Activated CD8-positive, alpha-beta memory T cell treated with anti-CD3 and anti-CD28 coated beads, Interleukin-2, amount 10 ng/mL, durations not matched to agents 7 days and 5 days (primary cell): ENCODE data around the gene GPSM3. TPM values are rescaled to one million over a fixed set of nuclear protein-coding genes. Genes with fewer than 3 reads are reported as not detected.
A peak's percentile ranks its signal among the peaks of the same experiment; 100 is the strongest.

Experiments used
- ATAC-seq: fragments of 150-1000 bp; cut with Tn5 transposase; one replicate; pipeline ENCODE4 v1.10.0; 2021; ENCODE audit warnings: moderate library complexity
- CTCF ChIA-PET: fragments of 350-600 bp; sonication (Branson Sonifier 250); formaldehyde crosslinking; loops from one replicate; lab custom pipeline; 2021; ENCODE audit warnings: antibody characterized with exemption; lab: Charles Lee
- DNase-seq: peaks from one replicate; pipeline ENCODE4 v3.0.0-alpha.2; 2020
- H3K27ac Mint-ChIP-seq: one replicate; pipeline ENCODE4 v1.8.0; 2021; ENCODE audit warnings: mild to moderate bottlenecking, mixed read lengths
- H3K27me3 Mint-ChIP-seq: one replicate; pipeline ENCODE4 v1.8.0; 2021; ENCODE audit warnings: mixed read lengths
- H3K36me3 Mint-ChIP-seq: one replicate; pipeline ENCODE4 v1.8.0; 2021; ENCODE audit warnings: mild to moderate bottlenecking, mixed read lengths
- H3K4me1 Mint-ChIP-seq: one replicate; pipeline ENCODE4 v1.8.0; 2021; ENCODE audit warnings: mixed read lengths
- H3K4me3 Mint-ChIP-seq: one replicate; pipeline ENCODE4 v1.8.0; 2021; ENCODE audit warnings: mild to moderate bottlenecking, moderate library complexity, mixed read lengths
- H3K9me3 Mint-ChIP-seq: one replicate; pipeline ENCODE4 v1.8.0; 2022; ENCODE audit warnings: low read depth, mixed read lengths
- total RNA-seq, 2 experiments: library from RNA; stranded (reverse); gene quantifications; one replicate each; pipeline ENCODE4 v1.2.3, GENCODE V29; 2021

The GPSM3 gene
- total RNA-seq, 2 experiments from 2014 or later: 171 to 196 TPM

GRCh38 chr6:32181148-32181702, 11.2 kb downstream of the GPSM3 start:
- no peak overlapping the region for H3K4me3 Mint-ChIP-seq
- peaks cover 41% of the 10 kb centered on the region for H3K4me1 Mint-ChIP-seq
- no peak for ATAC-seq
- no peaks in the 10 kb centered on the region for H3K27me3 Mint-ChIP-seq
- peaks cover 20% of the 10 kb centered on the region for H3K36me3 Mint-ChIP-seq
- H3K27ac Mint-ChIP-seq: no peak overlapping the region
- H3K9me3 Mint-ChIP-seq: no peaks in the 10 kb centered on the region
- DNase-seq: no peak
- CTCF ChIA-PET: interaction anchor here (1.1 kb wide), 1 partner anchor 14 kb away, joined by 5 read pairs; no protein-coding TSS in a partner anchor

GRCh38 chr6:32179766-32180405, 12.6 kb downstream of the GPSM3 start:
- Mint-ChIP-seq H3K4me3 (no peak overlapping the region), H3K9me3 (no peaks in the 10 kb centered on the region), H3K27me3 (no peaks in the 10 kb centered on the region), H3K27ac (peak overlapping the region; percentile 4), H3K36me3 (peaks cover 14% of the 10 kb centered on the region), H3K4me1 (peaks cover 39% of the 10 kb centered on the region)
- ATAC-seq (no peak), DNase-seq (no peak)
- CTCF ChIA-PET: interaction anchor here (0.8 to 4.6 kb wide), 6 partner anchors 9 to 659 kb away, joined by 3 to 31 read pairs (median 4); partner anchors contain the start of genes GPSM3, PBX2 and TAP2

- Mint-ChIP-seq H3K27me3 (no peaks in the 10 kb centered on the region), H3K9me3 (no peaks in the 10 kb centered on the region)
Observed at GRCh38 chr6:32178547-32179440, 13.6 kb downstream of the GPSM3 start.

GRCh38 chr6:32177788-32178546, 14.5 kb downstream of the GPSM3 start, which contains the start of gene RNF5:
Gene RNF5, plus strand, starts transcription at chr6:32178405. Its CDS starts 107 bp downstream, at chr6:32178512.
- ATAC-seq: peak; percentile 86
- H3K4me1 Mint-ChIP-seq: peaks cover 58% of the 10 kb centered on the region
- H3K27ac Mint-ChIP-seq: peak within 1 kb of the TSS; percentile 94
- peak within 1 kb of the TSS; percentile 93 for H3K4me3 Mint-ChIP-seq
- peak; percentile 98 for DNase-seq
- H3K27me3 Mint-ChIP-seq: no peaks in the 10 kb centered on the region
- peaks cover 14% of the 10 kb centered on the region for H3K36me3 Mint-ChIP-seq
- CTCF ChIA-PET: interaction anchor here (1.1 to 4.6 kb wide), 5 partner anchors 14 to 59 kb away, joined by 3 to 31 read pairs (median 8); partner anchors contain the start of genes GPSM3, PBX2 and PRRT1
- H3K9me3 Mint-ChIP-seq: no peaks in the 10 kb centered on the region

More at GRCh38 chr6:32178547-32179440, 13.6 kb downstream of the GPSM3 start:
- peaks cover 14% of the 10 kb centered on the region for H3K36me3 Mint-ChIP-seq
- DNase-seq (no peak), ATAC-seq (no peak)
- H3K4me1 Mint-ChIP-seq: peaks cover 49% of the 10 kb centered on the region
- H3K4me3 Mint-ChIP-seq: peak overlapping the region; percentile 93
- CTCF ChIA-PET: interaction anchor here (0.8 to 4.6 kb wide), 6 partner anchors 10 to 660 kb away, joined by 3 to 31 read pairs (median 4); partner anchors contain the start of genes GPSM3, PBX2 and TAP2
- H3K27ac Mint-ChIP-seq: peak overlapping the region; percentile 94

GRCh38 chr6:32177183-32177787, 15.2 kb downstream of the GPSM3 start:
- Mint-ChIP-seq H3K4me1 (peaks cover 62% of the 10 kb centered on the region), H3K36me3 (peaks cover 13% of the 10 kb centered on the region), H3K4me3 (peak overlapping the region; percentile 93), H3K27ac (peak overlapping the region; percentile 94), H3K9me3 (no peaks in the 10 kb centered on the region), H3K27me3 (no peaks in the 10 kb centered on the region)
- ATAC-seq (peak; percentile 2), DNase-seq (peak; percentile 67)
- CTCF ChIA-PET: interaction anchor here (1.1 to 4.6 kb wide), 4 partner anchors 15 to 58 kb away, joined by 3 to 31 read pairs (median 8); partner anchors contain the start of genes GPSM3, PBX2 and PRRT1

GRCh38 chr6:32176476-32177182, 15.8 kb downstream of the GPSM3 start:
- ATAC-seq (no peak), DNase-seq (no peak)
- H3K36me3 Mint-ChIP-seq: peaks cover 12% of the 10 kb centered on the region
- CTCF ChIA-PET: interaction anchor here (1.1 to 4.6 kb wide), 4 partner anchors 15 to 58 kb away, joined by 3 to 31 read pairs (median 8); partner anchors contain the start of genes GPSM3, PBX2 and PRRT1
- H3K4me1 Mint-ChIP-seq: peaks cover 62% of the 10 kb centered on the region
- no peaks in the 10 kb centered on the region for H3K9me3 Mint-ChIP-seq
- peak overlapping the region; percentile 94 for H3K27ac Mint-ChIP-seq
- H3K4me3 Mint-ChIP-seq: peak overlapping the region; percentile 93
- H3K27me3 Mint-ChIP-seq: no peaks in the 10 kb centered on the region

GRCh38 chr6:32175711-32176475, 16.6 kb downstream of the GPSM3 start, which contains the start of gene AGPAT1:
Gene AGPAT1, minus strand, starts transcription at chr6:32176084. Its CDS starts 4,588 bp downstream, at chr6:32171496.
- Mint-ChIP-seq H3K27me3 (no peaks in the 10 kb centered on the region), H3K4me1 (peaks cover 59% of the 10 kb centered on the region), H3K4me3 (peak within 1 kb of the TSS; percentile 93), H3K36me3 (peaks cover 12% of the 10 kb centered on the region), H3K27ac (peak within 1 kb of the TSS; percentile 94), H3K9me3 (no peaks in the 10 kb centered on the region)
- ATAC-seq: peak; percentile 62
- CTCF ChIA-PET: interaction anchor here (4.6 kb wide), 1 partner anchor 16 kb away, joined by 31 read pairs; the partner anchor contains the start of genes GPSM3 and PBX2
- peak; percentile 98 for DNase-seq

GRCh38 chr6:32175322-32175710, 17.1 kb downstream of the GPSM3 start:
- H3K27ac Mint-ChIP-seq: peak overlapping the region; percentile 94
- CTCF ChIA-PET: no interaction called here
- H3K36me3 Mint-ChIP-seq: peaks cover 7% of the 10 kb centered on the region
- ATAC-seq (no peak), DNase-seq (no peak)
- H3K4me3 Mint-ChIP-seq: peak overlapping the region; percentile 93
- no peaks in the 10 kb centered on the region for H3K9me3 Mint-ChIP-seq
- H3K27me3 Mint-ChIP-seq: no peaks in the 10 kb centered on the region
- H3K4me1 Mint-ChIP-seq: peaks cover 55% of the 10 kb centered on the region

GRCh38 chr6:32174416-32174815, 18.0 kb downstream of the GPSM3 start:
- Mint-ChIP-seq H3K36me3 (peaks cover 8% of the 10 kb centered on the region), H3K27ac (no peak overlapping the region), H3K27me3 (no peaks in the 10 kb centered on the region), H3K4me1 (peaks cover 48% of the 10 kb centered on the region), H3K4me3 (peak overlapping the region; percentile 93), H3K9me3 (no peaks in the 10 kb centered on the region)
- ATAC-seq (no peak), DNase-seq (no peak)
- CTCF ChIA-PET: no interaction called here

- no peak overlapping the region for H3K4me3 Mint-ChIP-seq
- CTCF ChIA-PET: no interaction called here
- no peak for ATAC-seq
- H3K36me3 Mint-ChIP-seq: peaks cover 4% of the 10 kb centered on the region
- H3K27me3 Mint-ChIP-seq: no peaks in the 10 kb centered on the region
- peaks cover 40% of the 10 kb centered on the region for H3K4me1 Mint-ChIP-seq
- H3K9me3 Mint-ChIP-seq: no peaks in the 10 kb centered on the region
- H3K27ac Mint-ChIP-seq: peak overlapping the region; percentile 0
- DNase-seq: no peak
Observed at GRCh38 chr6:32173051-32173727, 19.3 kb downstream of the GPSM3 start.
